WTC11 (cell line): ENCODE measurements around the gene AMDHD2.

Experiments used
- CREB1 ChIP-seq: sonication (generic); formaldehyde crosslinking; IDR thresholded peaks from 2 replicates; pipeline ENCODE4 v1.8.0; 2023; ENCODE audit warnings: mild to moderate bottlenecking, missing genetic modification reagents
- ESRRA ChIP-seq: sonication (generic); formaldehyde crosslinking; IDR thresholded peaks from 2 replicates; pipeline ENCODE4 v1.8.1; 2022; ENCODE audit warnings: mild to moderate bottlenecking, missing genetic modification reagents, borderline replicate concordance
- NR2C2 ChIP-seq: sonication (generic); formaldehyde crosslinking; IDR thresholded peaks from 2 replicates; pipeline ENCODE4 v1.8.0; 2022; ENCODE audit warnings: mild to moderate bottlenecking, missing genetic modification reagents
- SOX15 ChIP-seq: fragments of 250-450 bp; sonication (Bioruptor Pico); IDR thresholded peaks from 2 replicates; pipeline ENCODE4 v1.9.0; 2021; ENCODE audit warnings: mild to moderate bottlenecking
- ZNF219 ChIP-seq: sonication (generic); formaldehyde crosslinking; IDR thresholded peaks from 2 replicates; pipeline ENCODE4 v1.8.0; 2023; ENCODE audit warnings: missing genetic modification reagents, mild to moderate bottlenecking, borderline replicate concordance
- ZNF263 ChIP-seq: sonication (generic); formaldehyde crosslinking; IDR thresholded peaks from 2 replicates; pipeline ENCODE4 v1.8.1; 2022; ENCODE audit warnings: low read depth, mild to moderate bottlenecking, moderate library complexity, missing genetic modification reagents
- TF ChIP-seq, protein P1 (sequence below): fragments of 200-600 bp; IDR thresholded peaks from 2 replicates; pipeline ENCODE4 v1.8.0; 2022; ENCODE audit warnings: antibody characterized with exemption
- TF ChIP-seq, protein P2 (sequence below): sonication (generic); formaldehyde crosslinking; IDR thresholded peaks from 2 replicates; pipeline ENCODE4 v1.8.0; 2022; ENCODE audit warnings: mild to moderate bottlenecking, missing genetic modification reagents
- TF ChIP-seq, protein P3 (sequence below): sonication (generic); formaldehyde crosslinking; conservative IDR thresholded peaks from 2 replicates; pipeline ENCODE4 v1.8.1; 2022; ENCODE audit warnings: mild to moderate bottlenecking, missing genetic modification reagents
- TF ChIP-seq, protein P4 (sequence below): sonication (generic); formaldehyde crosslinking; IDR thresholded peaks from 2 replicates; pipeline ENCODE4 v1.8.1; 2023; ENCODE audit warnings: mild to moderate bottlenecking, missing genetic modification reagents, moderate library complexity
- TF ChIP-seq, protein P5 (sequence below): sonication (generic); formaldehyde crosslinking; IDR thresholded peaks from 2 replicates; pipeline ENCODE4 v1.8.1; 2022; ENCODE audit warnings: low read depth, missing genetic modification reagents, borderline replicate concordance
- TF ChIP-seq, protein P6 (sequence below): sonication (generic); formaldehyde crosslinking; conservative IDR thresholded peaks from 2 replicates; pipeline ENCODE4 v1.8.1; 2023; ENCODE audit warnings: mild to moderate bottlenecking, low read depth, missing genetic modification reagents, moderate library complexity

DNA sequence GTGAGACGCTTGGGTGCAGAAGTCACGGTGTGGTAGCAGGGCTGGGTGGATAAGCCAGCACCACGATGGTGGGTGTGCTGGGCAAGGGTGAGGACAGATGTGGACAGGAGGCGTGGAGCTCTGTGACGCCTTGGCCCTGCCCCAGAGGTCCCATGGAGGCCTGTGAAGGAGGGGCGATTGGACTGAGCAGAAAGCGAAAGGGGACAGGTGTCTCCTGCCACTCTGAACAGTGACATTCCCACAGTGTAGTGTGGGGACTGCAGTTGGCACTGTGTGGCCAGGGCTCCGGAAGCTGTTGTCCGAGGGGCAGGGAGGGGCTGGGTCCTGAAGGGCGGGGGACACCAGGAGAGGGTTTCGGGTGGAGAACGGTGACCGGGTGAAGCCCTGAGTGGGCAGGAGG lies 37.9 kb upstream of the AMDHD2 start:
- TF ChIP-seq CREB1 (CRISPR knock-in tag): no peak
- no peak for TF ChIP-seq ESRRA (CRISPR knock-in tag)
- TF ChIP-seq, protein P1, sequence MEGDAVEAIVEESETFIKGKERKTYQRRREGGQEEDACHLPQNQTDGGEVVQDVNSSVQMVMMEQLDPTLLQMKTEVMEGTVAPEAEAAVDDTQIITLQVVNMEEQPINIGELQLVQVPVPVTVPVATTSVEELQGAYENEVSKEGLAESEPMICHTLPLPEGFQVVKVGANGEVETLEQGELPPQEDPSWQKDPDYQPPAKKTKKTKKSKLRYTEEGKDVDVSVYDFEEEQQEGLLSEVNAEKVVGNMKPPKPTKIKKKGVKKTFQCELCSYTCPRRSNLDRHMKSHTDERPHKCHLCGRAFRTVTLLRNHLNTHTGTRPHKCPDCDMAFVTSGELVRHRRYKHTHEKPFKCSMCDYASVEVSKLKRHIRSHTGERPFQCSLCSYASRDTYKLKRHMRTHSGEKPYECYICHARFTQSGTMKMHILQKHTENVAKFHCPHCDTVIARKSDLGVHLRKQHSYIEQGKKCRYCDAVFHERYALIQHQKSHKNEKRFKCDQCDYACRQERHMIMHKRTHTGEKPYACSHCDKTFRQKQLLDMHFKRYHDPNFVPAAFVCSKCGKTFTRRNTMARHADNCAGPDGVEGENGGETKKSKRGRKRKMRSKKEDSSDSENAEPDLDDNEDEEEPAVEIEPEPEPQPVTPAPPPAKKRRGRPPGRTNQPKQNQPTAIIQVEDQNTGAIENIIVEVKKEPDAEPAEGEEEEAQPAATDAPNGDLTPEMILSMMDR: no peak
- no peak for TF ChIP-seq SOX15 (CRISPR knock-in tag)
- TF ChIP-seq, protein P2, sequence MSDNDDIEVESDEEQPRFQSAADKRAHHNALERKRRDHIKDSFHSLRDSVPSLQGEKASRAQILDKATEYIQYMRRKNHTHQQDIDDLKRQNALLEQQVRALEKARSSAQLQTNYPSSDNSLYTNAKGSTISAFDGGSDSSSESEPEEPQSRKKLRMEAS (CRISPR knock-in tag): no peak
- no peak for TF ChIP-seq NR2C2 (CRISPR knock-in tag)
- TF ChIP-seq, protein P3, sequence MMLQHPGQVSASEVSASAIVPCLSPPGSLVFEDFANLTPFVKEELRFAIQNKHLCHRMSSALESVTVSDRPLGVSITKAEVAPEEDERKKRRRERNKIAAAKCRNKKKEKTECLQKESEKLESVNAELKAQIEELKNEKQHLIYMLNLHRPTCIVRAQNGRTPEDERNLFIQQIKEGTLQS: no peak
- TF ChIP-seq, protein P4, sequence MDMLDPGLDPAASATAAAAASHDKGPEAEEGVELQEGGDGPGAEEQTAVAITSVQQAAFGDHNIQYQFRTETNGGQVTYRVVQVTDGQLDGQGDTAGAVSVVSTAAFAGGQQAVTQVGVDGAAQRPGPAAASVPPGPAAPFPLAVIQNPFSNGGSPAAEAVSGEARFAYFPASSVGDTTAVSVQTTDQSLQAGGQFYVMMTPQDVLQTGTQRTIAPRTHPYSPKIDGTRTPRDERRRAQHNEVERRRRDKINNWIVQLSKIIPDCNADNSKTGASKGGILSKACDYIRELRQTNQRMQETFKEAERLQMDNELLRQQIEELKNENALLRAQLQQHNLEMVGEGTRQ (CRISPR knock-in tag): no peak
- no peak for TF ChIP-seq ZNF219 (CRISPR knock-in tag)
- TF ChIP-seq, protein P5, sequence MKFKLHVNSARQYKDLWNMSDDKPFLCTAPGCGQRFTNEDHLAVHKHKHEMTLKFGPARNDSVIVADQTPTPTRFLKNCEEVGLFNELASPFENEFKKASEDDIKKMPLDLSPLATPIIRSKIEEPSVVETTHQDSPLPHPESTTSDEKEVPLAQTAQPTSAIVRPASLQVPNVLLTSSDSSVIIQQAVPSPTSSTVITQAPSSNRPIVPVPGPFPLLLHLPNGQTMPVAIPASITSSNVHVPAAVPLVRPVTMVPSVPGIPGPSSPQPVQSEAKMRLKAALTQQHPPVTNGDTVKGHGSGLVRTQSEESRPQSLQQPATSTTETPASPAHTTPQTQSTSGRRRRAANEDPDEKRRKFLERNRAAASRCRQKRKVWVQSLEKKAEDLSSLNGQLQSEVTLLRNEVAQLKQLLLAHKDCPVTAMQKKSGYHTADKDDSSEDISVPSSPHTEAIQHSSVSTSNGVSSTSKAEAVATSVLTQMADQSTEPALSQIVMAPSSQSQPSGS (CRISPR knock-in tag): no peak
- TF ChIP-seq, protein P6, sequence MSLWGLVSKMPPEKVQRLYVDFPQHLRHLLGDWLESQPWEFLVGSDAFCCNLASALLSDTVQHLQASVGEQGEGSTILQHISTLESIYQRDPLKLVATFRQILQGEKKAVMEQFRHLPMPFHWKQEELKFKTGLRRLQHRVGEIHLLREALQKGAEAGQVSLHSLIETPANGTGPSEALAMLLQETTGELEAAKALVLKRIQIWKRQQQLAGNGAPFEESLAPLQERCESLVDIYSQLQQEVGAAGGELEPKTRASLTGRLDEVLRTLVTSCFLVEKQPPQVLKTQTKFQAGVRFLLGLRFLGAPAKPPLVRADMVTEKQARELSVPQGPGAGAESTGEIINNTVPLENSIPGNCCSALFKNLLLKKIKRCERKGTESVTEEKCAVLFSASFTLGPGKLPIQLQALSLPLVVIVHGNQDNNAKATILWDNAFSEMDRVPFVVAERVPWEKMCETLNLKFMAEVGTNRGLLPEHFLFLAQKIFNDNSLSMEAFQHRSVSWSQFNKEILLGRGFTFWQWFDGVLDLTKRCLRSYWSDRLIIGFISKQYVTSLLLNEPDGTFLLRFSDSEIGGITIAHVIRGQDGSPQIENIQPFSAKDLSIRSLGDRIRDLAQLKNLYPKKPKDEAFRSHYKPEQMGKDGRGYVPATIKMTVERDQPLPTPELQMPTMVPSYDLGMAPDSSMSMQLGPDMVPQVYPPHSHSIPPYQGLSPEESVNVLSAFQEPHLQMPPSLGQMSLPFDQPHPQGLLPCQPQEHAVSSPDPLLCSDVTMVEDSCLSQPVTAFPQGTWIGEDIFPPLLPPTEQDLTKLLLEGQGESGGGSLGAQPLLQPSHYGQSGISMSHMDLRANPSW (CRISPR knock-in tag): no peak
- TF ChIP-seq ZNF263: no peak
